Measurements from ENCODE around the gene MVB12B. TPM values are rescaled to one million over a fixed set of nuclear protein-coding genes. Genes with fewer than 3 reads are reported as not detected.

Gene MVB12B
- total RNA-seq, 1 experiment from 2014 or later: 5.7 TPM

DNA sequence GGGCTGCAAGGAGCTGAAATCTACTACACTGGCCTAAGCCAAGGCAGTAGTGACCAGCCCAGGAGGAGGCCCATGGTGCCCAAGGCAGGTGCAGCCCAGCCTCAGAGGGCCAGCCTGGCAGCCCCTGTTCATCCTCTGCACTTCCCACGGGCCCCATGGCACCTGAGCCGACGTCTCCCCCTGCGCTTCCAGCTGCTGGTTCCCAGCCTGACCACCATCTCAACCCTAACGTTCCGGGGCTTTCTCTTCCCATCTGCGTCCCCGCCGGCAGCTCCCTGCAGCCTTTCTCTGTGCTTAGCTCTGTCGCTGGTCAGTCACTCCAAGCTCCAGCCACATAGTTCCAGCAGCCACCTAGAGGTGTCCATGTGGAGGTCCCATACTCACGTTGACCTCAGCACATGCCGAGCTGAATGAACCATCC, 181.6 kb downstream of the MVB12B start (continued):
- TF ChIP-seq, protein P1, sequence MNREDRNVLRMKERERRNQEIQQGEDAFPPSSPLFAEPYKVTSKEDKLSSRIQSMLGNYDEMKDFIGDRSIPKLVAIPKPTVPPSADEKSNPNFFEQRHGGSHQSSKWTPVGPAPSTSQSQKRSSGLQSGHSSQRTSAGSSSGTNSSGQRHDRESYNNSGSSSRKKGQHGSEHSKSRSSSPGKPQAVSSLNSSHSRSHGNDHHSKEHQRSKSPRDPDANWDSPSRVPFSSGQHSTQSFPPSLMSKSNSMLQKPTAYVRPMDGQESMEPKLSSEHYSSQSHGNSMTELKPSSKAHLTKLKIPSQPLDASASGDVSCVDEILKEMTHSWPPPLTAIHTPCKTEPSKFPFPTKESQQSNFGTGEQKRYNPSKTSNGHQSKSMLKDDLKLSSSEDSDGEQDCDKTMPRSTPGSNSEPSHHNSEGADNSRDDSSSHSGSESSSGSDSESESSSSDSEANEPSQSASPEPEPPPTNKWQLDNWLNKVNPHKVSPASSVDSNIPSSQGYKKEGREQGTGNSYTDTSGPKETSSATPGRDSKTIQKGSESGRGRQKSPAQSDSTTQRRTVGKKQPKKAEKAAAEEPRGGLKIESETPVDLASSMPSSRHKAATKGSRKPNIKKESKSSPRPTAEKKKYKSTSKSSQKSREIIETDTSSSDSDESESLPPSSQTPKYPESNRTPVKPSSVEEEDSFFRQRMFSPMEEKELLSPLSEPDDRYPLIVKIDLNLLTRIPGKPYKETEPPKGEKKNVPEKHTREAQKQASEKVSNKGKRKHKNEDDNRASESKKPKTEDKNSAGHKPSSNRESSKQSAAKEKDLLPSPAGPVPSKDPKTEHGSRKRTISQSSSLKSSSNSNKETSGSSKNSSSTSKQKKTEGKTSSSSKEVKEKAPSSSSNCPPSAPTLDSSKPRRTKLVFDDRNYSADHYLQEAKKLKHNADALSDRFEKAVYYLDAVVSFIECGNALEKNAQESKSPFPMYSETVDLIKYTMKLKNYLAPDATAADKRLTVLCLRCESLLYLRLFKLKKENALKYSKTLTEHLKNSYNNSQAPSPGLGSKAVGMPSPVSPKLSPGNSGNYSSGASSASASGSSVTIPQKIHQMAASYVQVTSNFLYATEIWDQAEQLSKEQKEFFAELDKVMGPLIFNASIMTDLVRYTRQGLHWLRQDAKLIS (CRISPR knock-in tag; IDR thresholded peaks at IDR 0.05; ENCODE audit: borderline replicate concordance): no peak
- TF ChIP-seq HMGXB4 (CRISPR knock-in tag; IDR thresholded peaks at IDR 0.05): no peak
- no peak for TF ChIP-seq GABPB1 (CRISPR knock-in tag; IDR thresholded peaks at IDR 0.05)
- TF ChIP-seq ATF1 (CRISPR knock-in tag; IDR thresholded peaks at IDR 0.05): no peak
- TF ChIP-seq, protein P2, sequence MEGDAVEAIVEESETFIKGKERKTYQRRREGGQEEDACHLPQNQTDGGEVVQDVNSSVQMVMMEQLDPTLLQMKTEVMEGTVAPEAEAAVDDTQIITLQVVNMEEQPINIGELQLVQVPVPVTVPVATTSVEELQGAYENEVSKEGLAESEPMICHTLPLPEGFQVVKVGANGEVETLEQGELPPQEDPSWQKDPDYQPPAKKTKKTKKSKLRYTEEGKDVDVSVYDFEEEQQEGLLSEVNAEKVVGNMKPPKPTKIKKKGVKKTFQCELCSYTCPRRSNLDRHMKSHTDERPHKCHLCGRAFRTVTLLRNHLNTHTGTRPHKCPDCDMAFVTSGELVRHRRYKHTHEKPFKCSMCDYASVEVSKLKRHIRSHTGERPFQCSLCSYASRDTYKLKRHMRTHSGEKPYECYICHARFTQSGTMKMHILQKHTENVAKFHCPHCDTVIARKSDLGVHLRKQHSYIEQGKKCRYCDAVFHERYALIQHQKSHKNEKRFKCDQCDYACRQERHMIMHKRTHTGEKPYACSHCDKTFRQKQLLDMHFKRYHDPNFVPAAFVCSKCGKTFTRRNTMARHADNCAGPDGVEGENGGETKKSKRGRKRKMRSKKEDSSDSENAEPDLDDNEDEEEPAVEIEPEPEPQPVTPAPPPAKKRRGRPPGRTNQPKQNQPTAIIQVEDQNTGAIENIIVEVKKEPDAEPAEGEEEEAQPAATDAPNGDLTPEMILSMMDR (IDR thresholded peaks at IDR 0.05): no peak
- TF ChIP-seq ZNF232 (CRISPR knock-in tag; IDR thresholded peaks at IDR 0.05): no peak
- TF ChIP-seq, protein P3, sequence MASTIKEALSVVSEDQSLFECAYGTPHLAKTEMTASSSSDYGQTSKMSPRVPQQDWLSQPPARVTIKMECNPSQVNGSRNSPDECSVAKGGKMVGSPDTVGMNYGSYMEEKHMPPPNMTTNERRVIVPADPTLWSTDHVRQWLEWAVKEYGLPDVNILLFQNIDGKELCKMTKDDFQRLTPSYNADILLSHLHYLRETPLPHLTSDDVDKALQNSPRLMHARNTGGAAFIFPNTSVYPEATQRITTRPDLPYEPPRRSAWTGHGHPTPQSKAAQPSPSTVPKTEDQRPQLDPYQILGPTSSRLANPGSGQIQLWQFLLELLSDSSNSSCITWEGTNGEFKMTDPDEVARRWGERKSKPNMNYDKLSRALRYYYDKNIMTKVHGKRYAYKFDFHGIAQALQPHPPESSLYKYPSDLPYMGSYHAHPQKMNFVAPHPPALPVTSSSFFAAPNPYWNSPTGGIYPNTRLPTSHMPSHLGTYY (CRISPR knock-in tag; IDR thresholded peaks at IDR 0.05): no peak
- TF ChIP-seq TEAD4 (CRISPR knock-in tag; IDR thresholded peaks at IDR 0.05): no peak
- no peak for TF ChIP-seq PRRX2 (CRISPR knock-in tag; IDR thresholded peaks at IDR 0.05)

GRCh38 chr9:126508928-126509327, 182.3 kb downstream of the MVB12B start:
- POLR2A ChIA-PET: no interaction called here
- Mint-ChIP-seq H3K4me3 (no peak overlapping the region), H3K36me3 (no peaks in the 10 kb centered on the region), H3K4me1 (peaks cover 10% of the 10 kb centered on the region), H3K9me3 (no peaks in the 10 kb centered on the region), H3K27ac (no peak overlapping the region), H3K27me3 (ENCODE audit: low read depth) (no peaks in the 10 kb centered on the region)
- CTCF ChIA-PET: interaction anchor here (1.1 to 17.5 kb wide), 7 partner anchors 9 to 273 kb away, joined by 3 to 296 read pairs (median 10); no protein-coding TSS in a partner anchor
- ATAC-seq (no peak), DNase-seq (ENCODE audit: low spot score) (no peak)
- TF ChIP-seq NFATC4 (CRISPR knock-in tag; IDR thresholded peaks at IDR 0.05): no peak
- TF ChIP-seq, protein P4, sequence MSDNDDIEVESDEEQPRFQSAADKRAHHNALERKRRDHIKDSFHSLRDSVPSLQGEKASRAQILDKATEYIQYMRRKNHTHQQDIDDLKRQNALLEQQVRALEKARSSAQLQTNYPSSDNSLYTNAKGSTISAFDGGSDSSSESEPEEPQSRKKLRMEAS (CRISPR knock-in tag; IDR thresholded peaks at IDR 0.05): no peak
- no peak for TF ChIP-seq ATF6 (CRISPR knock-in tag; IDR thresholded peaks at IDR 0.05)
- TF ChIP-seq SP1 (CRISPR knock-in tag; conservative IDR thresholded peaks at IDR 0.05): no peak
- TF ChIP-seq, protein P5, sequence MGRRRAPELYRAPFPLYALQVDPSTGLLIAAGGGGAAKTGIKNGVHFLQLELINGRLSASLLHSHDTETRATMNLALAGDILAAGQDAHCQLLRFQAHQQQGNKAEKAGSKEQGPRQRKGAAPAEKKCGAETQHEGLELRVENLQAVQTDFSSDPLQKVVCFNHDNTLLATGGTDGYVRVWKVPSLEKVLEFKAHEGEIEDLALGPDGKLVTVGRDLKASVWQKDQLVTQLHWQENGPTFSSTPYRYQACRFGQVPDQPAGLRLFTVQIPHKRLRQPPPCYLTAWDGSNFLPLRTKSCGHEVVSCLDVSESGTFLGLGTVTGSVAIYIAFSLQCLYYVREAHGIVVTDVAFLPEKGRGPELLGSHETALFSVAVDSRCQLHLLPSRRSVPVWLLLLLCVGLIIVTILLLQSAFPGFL (CRISPR knock-in tag; IDR thresholded peaks at IDR 0.05; ENCODE audit: borderline replicate concordance): no peak
- TF ChIP-seq NFE2L1 (CRISPR knock-in tag; IDR thresholded peaks at IDR 0.05): no peak
- TF ChIP-seq, protein P6, sequence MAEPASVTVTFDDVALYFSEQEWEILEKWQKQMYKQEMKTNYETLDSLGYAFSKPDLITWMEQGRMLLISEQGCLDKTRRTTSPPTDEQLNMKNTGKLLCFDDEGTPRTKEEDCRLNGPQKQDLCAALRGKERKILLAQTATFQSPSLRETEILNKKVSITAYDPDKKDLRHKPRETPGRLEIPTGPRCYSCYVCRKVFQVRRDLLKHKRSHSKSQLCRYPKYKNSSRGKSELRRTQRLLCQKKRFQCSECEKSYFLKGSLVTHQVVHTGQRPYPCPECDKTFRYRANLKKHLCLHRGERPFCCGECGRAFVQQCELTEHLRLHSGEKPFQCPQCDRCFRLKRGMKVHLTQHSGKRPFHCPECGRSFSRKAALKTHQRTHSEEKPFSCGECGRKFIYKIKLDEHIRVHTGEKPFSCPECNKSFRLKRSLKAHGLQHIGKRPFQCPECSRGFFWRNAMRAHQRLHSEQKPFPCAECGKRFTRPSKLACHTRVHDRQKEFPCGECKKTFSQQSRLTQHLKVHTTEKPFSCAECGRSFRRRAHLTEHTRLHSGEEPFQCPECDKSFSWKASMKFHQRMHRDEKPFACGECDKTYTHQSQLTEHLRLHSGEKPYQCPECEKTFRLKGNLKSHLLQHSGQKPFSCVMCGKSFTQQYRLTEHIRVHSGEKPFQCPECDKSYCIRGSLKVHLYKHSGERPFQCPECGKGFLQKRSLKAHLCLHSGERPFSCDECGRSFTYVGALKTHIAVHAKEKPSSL (CRISPR knock-in tag; conservative IDR thresholded peaks at IDR 0.05): no peak
- TF ChIP-seq TEAD4 (CRISPR knock-in tag; IDR thresholded peaks at IDR 0.05): no peak
- no peak for TF ChIP-seq KAT7 (CRISPR knock-in tag; IDR thresholded peaks at IDR 0.05; ENCODE audit: borderline replicate concordance)
- TF ChIP-seq, protein P7, sequence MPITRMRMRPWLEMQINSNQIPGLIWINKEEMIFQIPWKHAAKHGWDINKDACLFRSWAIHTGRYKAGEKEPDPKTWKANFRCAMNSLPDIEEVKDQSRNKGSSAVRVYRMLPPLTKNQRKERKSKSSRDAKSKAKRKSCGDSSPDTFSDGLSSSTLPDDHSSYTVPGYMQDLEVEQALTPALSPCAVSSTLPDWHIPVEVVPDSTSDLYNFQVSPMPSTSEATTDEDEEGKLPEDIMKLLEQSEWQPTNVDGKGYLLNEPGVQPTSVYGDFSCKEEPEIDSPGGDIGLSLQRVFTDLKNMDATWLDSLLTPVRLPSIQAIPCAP (CRISPR knock-in tag; IDR thresholded peaks at IDR 0.05): no peak
- TF ChIP-seq FOXP1 (CRISPR knock-in tag; IDR thresholded peaks at IDR 0.05; ENCODE audit: borderline replicate concordance): no peak
- TF ChIP-seq IRF2 (CRISPR knock-in tag; IDR thresholded peaks at IDR 0.05; ENCODE audit: borderline replicate concordance, low read depth): no peak
- TF ChIP-seq ZNF138 (CRISPR knock-in tag; conservative IDR thresholded peaks at IDR 0.05): no peak
- no peak for TF ChIP-seq ZNF317 (CRISPR knock-in tag; IDR thresholded peaks at IDR 0.05; ENCODE audit: borderline replicate concordance, low read depth)

Data from WTC11 (cell line).